IgD-negative memory B cell (primary cell): ENCODE measurements around the gene GFM1. TPM values are rescaled to one million over a fixed set of nuclear protein-coding genes. Genes with fewer than 3 reads are reported as not detected.
"Not testable (repeated sequence)": the region's sequence is repeated elsewhere in the genome, so short reads cannot be mapped to it uniquely, and the experiment has no call there.

Experiments
- H3K27ac Mint-ChIP-seq, 3 donors: one replicate each; pipeline ENCODE4 v1.8.0; 2020 to 2022; ENCODE audit warnings: mild to moderate bottlenecking in 3 of 3, mixed read lengths in 3 of 3, moderate library complexity in 1 of 3
- H3K27me3 Mint-ChIP-seq: one replicate; pipeline ENCODE4 v1.8.0; 2021; ENCODE audit warnings: mixed read lengths
- H3K36me3 Mint-ChIP-seq: one replicate; pipeline ENCODE4 v1.8.0; 2020; ENCODE audit warnings: mild to moderate bottlenecking, mixed read lengths
- H3K4me1 Mint-ChIP-seq, 3 donors: one replicate each; pipeline ENCODE4 v1.8.0; 2020 to 2022; ENCODE audit warnings: mixed read lengths in 3 of 3, mild to moderate bottlenecking in 1 of 3
- H3K4me3 Mint-ChIP-seq, 4 donors: one replicate each; pipeline ENCODE4 v1.8.0; 2020 to 2022; ENCODE audit warnings: mild to moderate bottlenecking in 4 of 4, mixed read lengths in 4 of 4, moderate library complexity in 3 of 4
- H3K9me3 Mint-ChIP-seq, 3 donors: one replicate each; pipeline ENCODE4 v1.8.0; 2020 to 2021; ENCODE audit warnings: mixed read lengths in 3 of 3, mild to moderate bottlenecking in 1 of 3
- polyA plus RNA-seq: library from polyadenylated mRNA; unstranded; fragments of 300-500 nt; fragmentation: Illumina TruSeq; gene quantifications from one replicate; pipeline ENCODE4 v1.2.3, GENCODE V29; 2021

Gene GFM1
- polyA plus RNA-seq, 1 donor from 2014 or later = 29.2 TPM

GRCh38 chr3:158660711-158661110 lies 16.4 kb downstream of the GFM1 start:
- Mint-ChIP-seq H3K27ac (no peak overlapping the region), H3K4me3 (no peak overlapping the region), H3K36me3 (peaks cover 5% of the 10 kb centered on the region), H3K4me1 (peaks cover 0 to 5% (median 0%) of the 10 kb centered on the region in 3 donors), H3K27me3 (no peaks in the 10 kb centered on the region), H3K9me3 (no peaks in the 10 kb centered on the region)

GRCh38 chr3:158663246-158663645 lies 18.9 kb downstream of the GFM1 start:
- no peaks in the 10 kb centered on the region for H3K27me3 Mint-ChIP-seq
- no peaks in the 10 kb centered on the region for H3K9me3 Mint-ChIP-seq
- no peak overlapping the region for H3K4me3 Mint-ChIP-seq
- peaks cover 5% of the 10 kb centered on the region for H3K36me3 Mint-ChIP-seq
- no peak overlapping the region for H3K27ac Mint-ChIP-seq
- H3K4me1 Mint-ChIP-seq = peaks cover 0 to 4% (median 0%) of the 10 kb centered on the region in 3 donors

DNA sequence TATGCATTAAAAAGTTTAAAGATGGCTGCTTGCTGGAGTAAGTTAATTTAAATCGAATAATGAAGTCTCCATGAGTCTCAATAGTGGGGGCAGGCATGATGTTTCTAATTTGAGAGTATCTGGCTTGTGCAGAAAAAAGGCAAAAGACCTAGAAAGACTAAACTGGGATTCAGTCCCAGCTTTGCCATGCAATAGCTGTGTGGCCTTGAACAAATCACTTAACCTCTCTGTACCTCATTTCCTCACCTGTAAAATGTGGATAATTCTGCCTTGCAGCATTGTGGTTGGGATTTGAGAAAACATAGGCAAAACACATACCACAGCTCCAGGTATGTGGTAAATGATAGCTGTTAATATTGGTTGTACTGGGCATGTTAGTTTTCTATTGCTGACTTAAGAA lies 19.5 kb downstream of the GFM1 start:
- H3K27me3 Mint-ChIP-seq = no peaks in the 10 kb centered on the region
- no peaks in the 10 kb centered on the region for H3K9me3 Mint-ChIP-seq
- H3K4me1 Mint-ChIP-seq = peaks cover 0 to 4% (median 0%) of the 10 kb centered on the region in 3 donors
- no peak overlapping the region for H3K4me3 Mint-ChIP-seq
- peaks cover 5% of the 10 kb centered on the region for H3K36me3 Mint-ChIP-seq
- H3K27ac Mint-ChIP-seq = no peak overlapping the region

GRCh38 chr3:158666416-158666815 lies 22.1 kb downstream of the GFM1 start:
- no peaks in the 10 kb centered on the region for H3K9me3 Mint-ChIP-seq

GRCh38 chr3:158668506-158668905 lies 24.2 kb downstream of the GFM1 start:
- H3K4me1 Mint-ChIP-seq = peaks cover 12 to 14% (median 14%) of the 10 kb centered on the region in 3 donors
- H3K36me3 Mint-ChIP-seq = peaks cover 8% of the 10 kb centered on the region
- no peaks in the 10 kb centered on the region for H3K27me3 Mint-ChIP-seq
- H3K27ac Mint-ChIP-seq = no peak overlapping the region
- no peaks in the 10 kb centered on the region for H3K9me3 Mint-ChIP-seq
- no peak overlapping the region for H3K4me3 Mint-ChIP-seq

More at GRCh38 chr3:158666416-158666815, 22.1 kb downstream of the GFM1 start:
- Mint-ChIP-seq H3K4me3 (no peak overlapping the region), H3K36me3 (peaks cover 9% of the 10 kb centered on the region), H3K4me1 (peaks cover 0 to 4% (median 2%) of the 10 kb centered on the region in 3 donors), H3K27ac (no peak overlapping the region), H3K27me3 (no peaks in the 10 kb centered on the region)

GRCh38 chr3:158671821-158672214 lies 27.5 kb downstream of the GFM1 start:
- Mint-ChIP-seq H3K27me3 (no peaks in the 10 kb centered on the region), H3K27ac (peak overlapping the region in 2 of 3 donors; percentile 84 to 85), H3K4me1 (peaks cover 12 to 14% (median 14%) of the 10 kb centered on the region in 3 donors), H3K4me3 (peak overlapping the region; percentile 90 to 98 (median 96)), H3K9me3 (no peaks in the 10 kb centered on the region), H3K36me3 (peaks cover 10% of the 10 kb centered on the region)

DNA sequence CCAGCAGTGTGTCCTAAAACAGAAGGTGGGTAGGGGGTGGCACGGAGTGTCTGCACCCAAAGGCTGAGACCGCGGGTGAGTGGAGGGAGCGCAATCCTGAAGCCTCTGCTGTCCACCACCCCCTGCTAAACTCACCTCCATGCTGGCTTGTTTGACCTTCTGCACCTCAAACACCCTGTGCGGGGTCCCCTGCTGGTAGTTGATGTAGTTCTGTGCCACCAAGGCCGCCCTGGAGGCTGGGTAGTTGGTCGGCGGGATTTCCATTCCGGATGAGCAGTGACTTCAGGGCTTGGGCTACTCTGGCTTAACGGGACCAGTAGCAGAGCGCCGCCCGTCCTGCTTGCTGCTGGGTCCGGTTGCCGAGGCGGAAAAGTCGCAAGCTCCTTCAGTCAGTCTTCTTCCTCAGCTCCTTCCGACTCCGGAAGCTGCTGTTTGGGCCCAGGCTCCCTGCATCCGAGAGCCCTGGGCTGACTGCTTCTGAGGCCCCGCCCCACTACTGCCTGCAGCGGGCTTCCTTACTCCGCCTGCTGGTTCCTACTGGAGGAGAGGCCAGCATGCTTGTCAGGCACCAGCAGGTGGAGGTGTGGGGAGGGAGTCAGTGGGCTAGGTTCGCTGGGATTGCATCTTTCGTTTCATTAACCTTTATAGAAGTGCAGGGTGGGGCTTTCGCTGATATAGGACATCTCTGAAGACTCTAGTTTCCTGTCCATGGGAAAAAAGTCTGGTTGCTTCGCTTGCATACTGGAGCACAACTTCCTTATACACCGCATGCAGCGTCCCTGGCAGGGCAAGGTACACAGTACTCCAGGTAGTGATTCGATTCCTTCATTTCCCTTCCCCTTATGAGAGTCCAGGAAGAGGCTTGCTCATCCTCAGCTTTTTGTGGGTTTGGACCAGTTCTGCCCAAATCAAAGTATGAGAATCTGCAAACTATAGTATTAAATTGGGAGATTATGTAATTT lies 28.2 kb downstream of the GFM1 start, which contains the start of gene LXN:
Gene LXN (minus strand): TSS at position 434 of the 962 bp plus-strand sequence. CDS start 170 bp downstream, at position 264.
- H3K36me3 Mint-ChIP-seq = peaks cover 9% of the 10 kb centered on the region
- H3K27ac Mint-ChIP-seq = peak within 1 kb of the TSS; percentile 66 to 85 (median 84)
- peak within 1 kb of the TSS; percentile 90 to 98 (median 96) for H3K4me3 Mint-ChIP-seq
- peaks cover 12 to 14% (median 14%) of the 10 kb centered on the region in 3 donors for H3K4me1 Mint-ChIP-seq
- H3K9me3 Mint-ChIP-seq = no peaks in the 10 kb centered on the region
- H3K27me3 Mint-ChIP-seq = no peaks in the 10 kb centered on the region

- Mint-ChIP-seq H3K27me3 (no peaks in the 10 kb centered on the region), H3K4me1 (no peaks in the 10 kb centered on the region), H3K27ac (no peak overlapping the region), H3K36me3 (peaks cover 5% of the 10 kb centered on the region), H3K9me3 (no peaks in the 10 kb centered on the region), H3K4me3 (no peak overlapping the region)
These were observed 34.4 kb downstream of the GFM1 start for GRCh38 chr3:158678687-158679086.

DNA sequence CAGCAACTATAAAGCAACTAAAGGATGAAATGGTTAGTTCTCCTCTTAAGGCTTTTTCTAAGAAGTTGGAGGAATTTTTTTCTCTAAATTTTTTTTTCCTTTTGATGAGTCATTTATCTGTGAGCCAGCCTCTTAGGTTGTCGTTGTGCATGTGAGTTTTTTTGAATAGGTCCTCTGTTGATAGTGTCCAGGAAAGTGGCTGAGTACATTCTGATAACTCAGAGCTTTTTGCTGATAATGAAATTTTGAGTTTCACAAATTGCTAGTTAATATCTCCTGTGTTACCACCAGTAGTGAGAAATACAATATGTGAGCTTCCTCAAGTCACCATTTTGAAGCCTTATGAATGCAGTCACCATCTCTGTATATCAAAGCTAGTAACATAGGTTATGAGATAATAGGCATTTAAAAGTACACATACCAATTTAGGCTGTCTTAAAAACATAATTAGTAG lies 35.2 kb downstream of the GFM1 start:
- H3K36me3 Mint-ChIP-seq = peaks cover 7% of the 10 kb centered on the region
- H3K9me3 Mint-ChIP-seq = no peaks in the 10 kb centered on the region
- peaks cover 0 to 3% (median 0%) of the 10 kb centered on the region in 3 donors for H3K4me1 Mint-ChIP-seq
- H3K27me3 Mint-ChIP-seq = no peaks in the 10 kb centered on the region
- H3K4me3 Mint-ChIP-seq = no peak overlapping the region
- no peak overlapping the region for H3K27ac Mint-ChIP-seq

DNA sequence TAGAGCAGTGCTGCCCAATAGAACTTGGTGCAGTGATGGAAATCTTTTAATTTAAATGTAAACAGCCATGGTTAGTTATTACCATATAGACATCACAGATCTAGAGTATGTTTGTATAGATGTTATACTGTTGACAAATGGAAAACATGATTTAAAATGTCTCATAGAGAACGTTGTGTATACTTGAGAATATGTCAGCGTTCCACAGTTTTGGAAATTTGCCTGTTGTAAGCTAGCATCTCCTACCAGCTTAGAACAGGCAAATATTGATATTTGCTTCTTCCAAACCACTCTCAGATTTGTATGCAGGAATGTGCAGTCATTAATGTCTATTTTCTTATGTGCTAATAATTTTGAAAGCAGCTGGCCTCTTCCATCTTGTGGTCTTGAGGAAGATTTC lies 36.5 kb downstream of the GFM1 start:
- Mint-ChIP-seq H3K4me3 (no peak overlapping the region), H3K27ac (no peak overlapping the region), H3K4me1 (peaks cover 0 to 3% (median 0%) of the 10 kb centered on the region in 3 donors), H3K27me3 (no peaks in the 10 kb centered on the region), H3K36me3 (peaks cover 7% of the 10 kb centered on the region), H3K9me3 (no peaks in the 10 kb centered on the region)

GRCh38 chr3:158683230-158683962 lies 39.1 kb downstream of the GFM1 start:
- no peaks in the 10 kb centered on the region for H3K27me3 Mint-ChIP-seq
- no peaks in the 10 kb centered on the region for H3K9me3 Mint-ChIP-seq
- peaks cover 9% of the 10 kb centered on the region for H3K36me3 Mint-ChIP-seq
- H3K4me1 Mint-ChIP-seq = peaks cover 0 to 3% (median 0%) of the 10 kb centered on the region in 3 donors
- no peak overlapping the region for H3K4me3 Mint-ChIP-seq
- H3K27ac Mint-ChIP-seq = peak overlapping the region in 1 of 3 donors; percentile 37

DNA sequence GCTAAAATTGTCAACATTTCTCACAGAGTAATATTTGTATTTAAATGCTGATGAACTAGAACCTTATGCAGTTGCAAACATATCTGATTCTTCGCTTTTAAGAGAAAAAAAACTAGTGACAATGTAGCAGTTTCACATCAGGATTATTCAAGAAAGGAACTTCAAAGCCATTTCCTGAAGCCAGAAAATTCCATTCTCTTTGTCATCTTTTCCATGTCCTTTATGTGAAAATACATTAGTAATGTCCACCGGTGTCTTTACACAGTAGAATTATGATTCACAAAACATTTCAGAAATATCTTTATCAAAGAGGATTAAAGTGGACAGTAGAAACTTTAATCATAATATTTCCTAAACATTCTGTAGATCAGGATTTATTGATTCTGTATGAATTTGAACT lies 40.8 kb downstream of the GFM1 start:
- Mint-ChIP-seq H3K27ac (no peak overlapping the region), H3K9me3 (no peaks in the 10 kb centered on the region), H3K36me3 (peaks cover 9% of the 10 kb centered on the region), H3K4me1 (peaks cover 0 to 3% (median 0%) of the 10 kb centered on the region in 3 donors), H3K27me3 (no peaks in the 10 kb centered on the region), H3K4me3 (no peak overlapping the region)

DNA sequence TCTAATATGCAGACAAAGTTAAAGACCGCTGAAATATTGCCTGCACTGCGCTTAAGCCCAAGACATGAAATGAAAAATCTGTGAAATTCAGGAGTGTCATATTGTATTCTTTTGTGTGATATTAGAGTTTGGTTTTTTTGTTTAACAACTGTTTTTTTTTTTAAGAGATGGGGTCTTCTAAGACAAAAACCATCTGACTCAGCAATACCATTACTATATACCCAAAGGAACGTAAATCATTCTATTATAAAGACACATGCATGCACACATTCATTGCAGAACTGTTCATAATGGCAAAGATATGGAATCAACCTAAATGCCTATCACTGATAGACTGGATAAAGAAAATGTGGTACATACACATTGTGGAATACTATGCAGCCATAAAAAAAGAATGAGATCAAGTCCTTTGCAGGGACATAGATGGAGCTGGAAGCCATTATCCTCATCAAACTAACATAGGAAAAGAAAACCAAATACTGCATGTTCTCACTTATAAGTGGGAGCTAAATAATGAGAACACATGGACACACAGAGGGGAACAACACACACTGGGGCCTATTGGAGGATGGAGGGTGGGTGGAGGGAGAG lies 49.6 kb downstream of the GFM1 start:
- H3K9me3 Mint-ChIP-seq, H3K27me3 Mint-ChIP-seq, H3K4me1 Mint-ChIP-seq, H3K27ac Mint-ChIP-seq, H3K4me3 Mint-ChIP-seq: not testable (repeated sequence)
- H3K36me3 Mint-ChIP-seq = peaks cover 19% of the 10 kb centered on the region

GRCh38 chr3:158696618-158697017 lies 52.3 kb downstream of the GFM1 start:
- peaks cover 16% of the 10 kb centered on the region for H3K36me3 Mint-ChIP-seq
- no peak overlapping the region for H3K4me3 Mint-ChIP-seq
- no peak overlapping the region for H3K27ac Mint-ChIP-seq
- peaks cover 0 to 5% (median 1%) of the 10 kb centered on the region in 3 donors for H3K4me1 Mint-ChIP-seq
- H3K27me3 Mint-ChIP-seq = no peaks in the 10 kb centered on the region
- no peaks in the 10 kb centered on the region for H3K9me3 Mint-ChIP-seq

DNA sequence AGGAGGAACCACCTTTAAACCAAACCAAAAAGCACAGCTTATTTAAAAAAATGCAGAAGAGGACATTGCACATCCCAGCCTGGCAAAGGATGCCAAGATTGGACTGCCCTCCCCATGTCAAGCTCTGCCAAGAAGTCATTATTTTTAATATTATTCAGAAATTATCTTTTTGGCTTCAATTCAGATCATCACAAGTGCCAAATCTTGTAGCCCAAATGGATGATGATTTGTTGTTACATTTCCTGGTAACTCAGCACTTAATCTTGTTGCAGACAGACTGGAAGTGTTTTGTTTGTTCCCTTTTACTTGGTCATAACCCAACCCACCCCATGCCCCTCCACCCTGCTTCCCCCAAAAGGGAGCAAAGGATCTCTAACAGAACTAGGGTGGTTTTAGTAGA lies 56.2 kb downstream of the GFM1 start:
- no peak overlapping the region for H3K27ac Mint-ChIP-seq
- no peak overlapping the region for H3K4me3 Mint-ChIP-seq

More for the DNA sequence above, 56.2 kb downstream of the GFM1 start:
- no peaks in the 10 kb centered on the region for H3K27me3 Mint-ChIP-seq
- no peaks in the 10 kb centered on the region for H3K36me3 Mint-ChIP-seq
- H3K4me1 Mint-ChIP-seq = peaks cover 0 to 5% (median 1%) of the 10 kb centered on the region in 3 donors
- H3K9me3 Mint-ChIP-seq = no peaks in the 10 kb centered on the region
